ENCODE results near the gene ZNF311. TPM values are rescaled to one million over a fixed set of nuclear protein-coding genes. Genes with fewer than 3 reads are reported as not detected.
"Not testable (repeated sequence)": the region's sequence is repeated elsewhere in the genome, so short reads cannot be mapped to it uniquely, and the experiment has no call there.

Gene ZNF311
- total RNA-seq, 3 donors from 2014 or later, result 1.8 to 2.9 (median 2.6) TPM

DNA sequence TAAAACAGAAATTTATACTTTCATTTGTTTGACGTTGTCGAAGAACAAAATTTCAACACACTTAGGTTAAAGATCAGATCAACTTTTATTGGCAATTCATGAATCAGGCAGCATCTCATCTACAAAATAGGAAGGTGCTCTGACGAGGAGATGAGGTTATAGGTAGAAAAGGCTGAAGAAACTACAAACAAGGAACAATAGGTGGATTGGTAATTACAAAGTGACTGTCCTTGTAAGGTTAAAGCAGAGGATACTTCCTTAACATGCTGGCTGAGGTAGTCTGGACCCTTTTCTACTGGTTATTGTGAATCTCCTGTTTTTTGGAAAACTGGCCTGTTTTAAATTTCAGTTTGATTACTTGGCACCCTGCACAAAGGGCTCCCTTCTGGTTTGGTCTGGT, 48.8 kb downstream of the ZNF311 start:
- DNase-seq (no peak), ATAC-seq (no peak)
- intact Hi-C loops (cut with DNase I, micrococcal nuclease), result no loop called here
- TF ChIP-seq, protein P1, sequence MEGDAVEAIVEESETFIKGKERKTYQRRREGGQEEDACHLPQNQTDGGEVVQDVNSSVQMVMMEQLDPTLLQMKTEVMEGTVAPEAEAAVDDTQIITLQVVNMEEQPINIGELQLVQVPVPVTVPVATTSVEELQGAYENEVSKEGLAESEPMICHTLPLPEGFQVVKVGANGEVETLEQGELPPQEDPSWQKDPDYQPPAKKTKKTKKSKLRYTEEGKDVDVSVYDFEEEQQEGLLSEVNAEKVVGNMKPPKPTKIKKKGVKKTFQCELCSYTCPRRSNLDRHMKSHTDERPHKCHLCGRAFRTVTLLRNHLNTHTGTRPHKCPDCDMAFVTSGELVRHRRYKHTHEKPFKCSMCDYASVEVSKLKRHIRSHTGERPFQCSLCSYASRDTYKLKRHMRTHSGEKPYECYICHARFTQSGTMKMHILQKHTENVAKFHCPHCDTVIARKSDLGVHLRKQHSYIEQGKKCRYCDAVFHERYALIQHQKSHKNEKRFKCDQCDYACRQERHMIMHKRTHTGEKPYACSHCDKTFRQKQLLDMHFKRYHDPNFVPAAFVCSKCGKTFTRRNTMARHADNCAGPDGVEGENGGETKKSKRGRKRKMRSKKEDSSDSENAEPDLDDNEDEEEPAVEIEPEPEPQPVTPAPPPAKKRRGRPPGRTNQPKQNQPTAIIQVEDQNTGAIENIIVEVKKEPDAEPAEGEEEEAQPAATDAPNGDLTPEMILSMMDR (IDR thresholded peaks at IDR 0.05), result no peak
- H3K4me1 ChIP-seq (ENCODE audit: low read depth), result peaks cover 4% of the 10 kb centered on the region
- H3K4me3 ChIP-seq, result no peak overlapping the region
- no peaks in the 10 kb centered on the region for H3K9me3 ChIP-seq
- H3K36me3 ChIP-seq (ENCODE audit: low read depth), result no peaks in the 10 kb centered on the region

DNA sequence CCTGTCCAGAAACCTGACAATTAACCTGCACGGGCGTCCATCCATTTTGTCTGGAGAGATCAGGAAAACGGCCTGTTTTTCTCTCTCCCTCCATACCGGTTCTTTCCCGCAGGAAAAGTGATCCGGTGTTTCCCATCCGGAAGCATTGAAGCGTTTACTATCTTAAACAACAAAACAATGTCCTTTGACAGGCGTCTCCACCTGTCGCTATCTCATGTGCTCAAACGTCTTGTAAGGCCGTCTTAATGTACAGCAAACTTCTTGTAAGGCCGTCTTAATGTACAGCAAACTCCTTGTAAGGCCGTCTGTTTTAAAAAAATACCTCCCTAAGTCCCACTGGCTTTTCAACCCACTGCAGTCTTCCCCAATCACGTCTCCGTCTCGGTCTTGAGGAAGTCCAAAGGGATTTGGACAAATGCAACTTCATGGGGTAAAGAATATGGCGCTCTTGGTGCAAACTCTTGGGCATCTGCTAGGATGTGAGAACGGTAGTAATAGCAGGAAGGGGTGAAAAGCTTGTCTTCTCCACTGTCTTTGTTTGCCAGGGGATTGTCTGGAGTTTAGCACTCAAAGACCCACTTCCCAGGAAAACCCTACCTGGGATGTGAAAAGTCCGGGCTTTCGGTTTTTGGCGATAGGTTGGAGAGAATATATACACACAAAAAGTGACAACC, 51.4 kb downstream of the ZNF311 start:
- Histone ChIP-seq H3K4me1 (ENCODE audit: low read depth) (peaks cover 4% of the 10 kb centered on the region), H3K36me3 (ENCODE audit: low read depth) (no peaks in the 10 kb centered on the region), H3K9me3 (no peaks in the 10 kb centered on the region), H3K4me3 (no peak overlapping the region)
- intact Hi-C loops (cut with DNase I, micrococcal nuclease), result no loop called here
- DNase-seq, result no peak
- ATAC-seq, result peak; percentile 64
- TF ChIP-seq, protein P1 (IDR thresholded peaks at IDR 0.05), result no peak

DNA sequence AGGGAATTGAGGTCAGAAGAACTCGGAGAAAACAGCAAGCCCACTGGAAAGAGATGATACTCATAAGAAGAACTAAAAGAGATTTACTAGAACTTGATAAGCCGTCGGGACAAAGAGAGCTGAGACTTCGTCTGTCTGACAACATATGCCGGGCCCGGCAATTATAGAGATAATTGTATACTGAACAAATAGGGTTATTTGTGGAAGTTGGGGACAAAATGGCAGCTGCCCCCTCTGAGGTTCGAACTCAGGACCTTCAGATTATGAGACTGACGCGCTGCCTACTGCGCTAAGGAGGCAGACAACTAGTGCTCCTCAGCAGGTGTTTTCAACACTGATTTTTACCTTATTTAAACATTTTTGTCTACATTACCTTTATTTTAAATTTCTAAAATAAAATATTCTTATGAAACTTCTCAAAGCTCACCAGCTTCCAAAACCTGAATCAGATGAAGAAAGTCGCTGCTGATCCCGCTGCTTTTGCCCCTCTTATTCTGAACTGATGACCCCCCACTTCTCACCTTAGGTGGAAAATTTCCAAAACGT, 52.0 kb downstream of the ZNF311 start:
- Histone ChIP-seq H3K36me3 (ENCODE audit: low read depth) (no peaks in the 10 kb centered on the region), H3K9me3 (no peaks in the 10 kb centered on the region), H3K4me1 (ENCODE audit: low read depth) (peaks cover 4% of the 10 kb centered on the region), H3K4me3 (no peak overlapping the region)
- TF ChIP-seq, protein P1 (IDR thresholded peaks at IDR 0.05), result no peak
- DNase-seq (peak in 2 of 3 donors; percentile 50 to 55), ATAC-seq (peak; percentile 76)
- intact Hi-C loops (cut with DNase I, micrococcal nuclease), result no loop called here

DNA sequence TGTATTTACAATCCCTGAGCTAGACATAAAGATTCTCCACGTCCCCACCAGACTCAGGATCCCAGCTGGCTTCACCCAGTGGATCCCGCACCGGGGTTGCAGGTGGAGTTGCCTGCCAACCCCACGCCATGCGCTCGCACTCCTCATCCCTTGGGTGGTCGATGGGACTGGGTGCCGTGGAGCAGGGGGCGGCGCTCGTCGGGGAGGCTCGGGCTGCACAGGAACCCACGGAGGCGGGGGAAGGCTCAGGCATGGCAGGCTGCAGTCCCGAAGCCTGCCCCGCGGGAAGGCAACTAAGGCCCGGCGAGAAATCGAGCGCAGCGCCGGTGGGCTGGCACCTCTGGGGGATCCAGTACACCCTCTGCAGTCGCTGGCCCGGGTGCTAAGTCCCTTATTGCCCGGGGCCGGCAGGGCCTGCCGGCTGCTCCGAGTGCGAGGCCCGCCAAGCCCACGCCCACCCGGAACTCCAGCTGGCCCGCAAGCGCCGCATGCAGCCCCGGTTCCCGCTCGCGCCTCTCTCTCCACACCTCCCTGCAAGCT, 55.4 kb downstream of the ZNF311 start:
- ATAC-seq; intact Hi-C loops (cut with DNase I, micrococcal nuclease); H3K36me3 ChIP-seq (ENCODE audit: low read depth); H3K9me3 ChIP-seq; H3K4me1 ChIP-seq (ENCODE audit: low read depth); DNase-seq; H3K4me3 ChIP-seq: not testable (repeated sequence)

DNA sequence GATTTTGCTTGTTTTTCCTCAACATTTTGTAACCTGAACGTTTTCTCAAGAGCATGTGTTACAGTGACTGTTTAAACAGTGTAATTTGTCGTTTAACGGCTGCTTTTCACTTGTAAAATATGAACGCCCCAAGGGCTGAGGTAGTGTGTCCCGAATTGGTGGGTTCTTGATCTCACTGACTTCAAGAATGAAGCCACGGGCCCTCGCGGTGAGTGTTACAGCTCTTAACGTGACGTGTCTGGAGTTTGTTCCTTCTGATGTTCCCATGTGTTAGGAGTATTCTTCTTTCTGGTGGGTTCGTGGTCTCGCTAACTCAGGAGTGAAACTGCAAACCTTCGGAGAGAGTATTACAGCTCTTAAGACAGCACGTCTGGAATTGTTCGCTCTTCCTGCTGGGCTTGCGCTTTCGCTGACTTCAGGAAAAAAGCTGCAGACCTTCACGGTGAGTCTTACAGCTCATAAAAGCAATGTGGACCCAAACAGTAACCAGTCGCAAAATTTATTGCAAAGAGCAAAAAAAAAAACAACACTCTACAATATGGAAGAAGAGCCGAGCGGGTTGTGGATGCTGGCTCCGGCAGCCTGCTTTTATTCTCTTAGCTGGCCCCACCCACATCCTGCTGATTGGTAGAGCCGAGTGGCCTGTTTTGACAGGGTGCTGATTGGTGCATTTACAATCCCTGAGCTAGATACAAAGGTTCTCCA, 56.2 kb downstream of the ZNF311 start:
- no peak for DNase-seq
- Histone ChIP-seq H3K4me1 (ENCODE audit: low read depth) (peaks cover 1% of the 10 kb centered on the region), H3K9me3 (no peaks in the 10 kb centered on the region), H3K36me3 (ENCODE audit: low read depth) (no peaks in the 10 kb centered on the region), H3K4me3 (no peak overlapping the region)
- intact Hi-C loops (cut with DNase I, micrococcal nuclease), result no loop called here
- TF ChIP-seq, protein P1 (IDR thresholded peaks at IDR 0.05), result no peak
- no peak for ATAC-seq

DNA sequence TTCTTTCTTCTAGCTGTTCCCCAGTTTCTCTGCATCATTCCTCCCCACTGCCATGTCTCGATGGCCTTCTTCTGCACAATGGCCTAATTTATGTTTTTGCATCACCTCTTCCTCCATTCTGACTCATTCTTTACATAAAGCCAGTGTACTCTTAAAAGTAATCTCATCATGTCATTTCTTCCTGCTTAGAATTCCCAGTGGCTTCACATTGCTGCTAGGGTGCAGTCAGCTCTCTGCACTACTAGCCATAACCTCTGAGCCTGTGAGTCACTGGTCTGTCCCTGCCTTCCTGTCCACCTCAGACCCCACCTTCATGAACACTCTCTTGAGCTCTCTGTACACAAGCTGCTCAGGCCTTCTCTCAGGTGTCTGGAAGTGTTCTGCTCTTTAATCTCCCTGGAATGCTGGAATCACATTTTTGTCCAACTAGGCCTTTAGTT, 57.3 kb downstream of the ZNF311 start:
- no peaks in the 10 kb centered on the region for H3K9me3 ChIP-seq
- ATAC-seq (peak; percentile 95), DNase-seq (no peak)
- no peaks in the 10 kb centered on the region for H3K36me3 ChIP-seq (ENCODE audit: low read depth)
- TF ChIP-seq, protein P1 (IDR thresholded peaks at IDR 0.05), result no peak
- intact Hi-C loops (cut with DNase I, micrococcal nuclease), result no loop called here
- H3K4me3 ChIP-seq, result no peak overlapping the region
- H3K4me1 ChIP-seq (ENCODE audit: low read depth), result no peaks in the 10 kb centered on the region

Measured in mucosa of descending colon (tissue), 3 donors.